ENCODE measurements around the gene ECEL1.
"Not testable (repeated sequence)": the region's sequence is repeated elsewhere in the genome, so short reads cannot be mapped to it uniquely, and the experiment has no call there.

ECEL1 gene

DNA sequence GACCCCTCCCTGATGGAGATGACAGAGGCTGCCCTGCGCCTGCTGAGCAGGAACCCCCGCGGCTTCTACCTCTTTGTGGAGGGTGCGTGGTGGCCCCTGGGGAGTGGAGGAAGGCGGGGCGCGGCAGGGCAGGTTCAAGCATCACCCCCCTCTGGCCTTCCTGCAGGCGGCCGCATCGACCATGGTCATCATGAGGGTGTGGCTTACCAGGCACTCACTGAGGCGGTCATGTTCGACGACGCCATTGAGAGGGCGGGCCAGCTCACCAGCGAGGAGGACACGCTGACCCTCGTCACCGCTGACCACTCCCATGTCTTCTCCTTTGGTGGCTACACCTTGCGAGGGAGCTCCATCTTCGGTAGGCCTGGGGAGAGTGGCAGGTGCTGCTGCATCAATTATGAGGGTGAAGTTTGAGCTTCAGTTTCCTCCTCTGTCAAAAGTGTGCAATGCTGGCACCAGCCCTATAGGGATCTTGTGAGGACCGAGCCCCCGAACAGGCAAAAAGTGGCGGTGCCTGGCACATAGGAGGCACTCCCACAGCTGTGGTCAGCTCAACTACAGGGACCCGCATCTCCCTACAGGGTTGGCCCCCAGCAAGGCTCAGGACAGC, 29.5 kb downstream of the ECEL1 start:
- DNase-seq, result no peak

DNA sequence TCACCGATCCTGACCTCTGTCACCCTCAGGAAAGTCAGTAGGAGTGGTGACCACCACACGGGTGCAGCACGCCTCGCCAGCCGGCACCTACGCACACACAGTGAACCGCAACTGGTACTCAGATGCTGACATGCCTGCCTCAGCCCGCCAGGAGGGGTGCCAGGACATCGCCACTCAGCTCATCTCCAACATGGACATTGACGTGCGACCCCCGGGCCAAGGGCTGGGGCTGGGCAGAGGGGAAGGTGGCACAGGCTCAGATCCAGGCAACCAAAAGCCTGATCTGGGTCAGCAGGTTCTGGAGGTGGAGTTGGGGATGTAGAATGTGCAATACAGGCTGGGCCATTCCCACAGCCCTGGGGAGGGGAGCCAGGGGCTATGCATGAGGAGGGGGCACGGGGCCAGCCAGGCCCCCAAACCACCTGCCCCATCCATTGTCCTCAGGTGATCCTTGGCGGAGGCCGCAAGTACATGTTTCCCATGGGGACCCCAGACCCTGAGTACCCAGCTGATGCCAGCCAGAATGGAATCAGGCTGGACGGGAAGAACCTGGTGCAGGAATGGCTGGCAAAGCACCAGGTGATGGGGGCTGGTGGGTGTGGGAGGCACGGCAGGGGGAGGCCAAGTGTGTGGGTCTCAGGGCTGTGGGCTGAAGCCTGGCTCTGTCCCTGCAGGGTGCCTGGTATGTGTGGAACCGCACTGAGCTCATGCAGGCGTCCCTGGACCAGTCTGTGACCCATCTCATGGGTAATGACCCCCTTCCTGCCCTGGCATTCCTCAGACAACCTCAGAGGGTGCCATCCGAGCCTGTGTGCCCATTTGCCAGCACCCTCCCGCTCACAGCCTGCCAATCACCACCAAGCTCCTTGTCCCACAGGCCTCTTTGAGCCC, 30.3 kb downstream of the ECEL1 start:
- DNase-seq, result no peak

DNA sequence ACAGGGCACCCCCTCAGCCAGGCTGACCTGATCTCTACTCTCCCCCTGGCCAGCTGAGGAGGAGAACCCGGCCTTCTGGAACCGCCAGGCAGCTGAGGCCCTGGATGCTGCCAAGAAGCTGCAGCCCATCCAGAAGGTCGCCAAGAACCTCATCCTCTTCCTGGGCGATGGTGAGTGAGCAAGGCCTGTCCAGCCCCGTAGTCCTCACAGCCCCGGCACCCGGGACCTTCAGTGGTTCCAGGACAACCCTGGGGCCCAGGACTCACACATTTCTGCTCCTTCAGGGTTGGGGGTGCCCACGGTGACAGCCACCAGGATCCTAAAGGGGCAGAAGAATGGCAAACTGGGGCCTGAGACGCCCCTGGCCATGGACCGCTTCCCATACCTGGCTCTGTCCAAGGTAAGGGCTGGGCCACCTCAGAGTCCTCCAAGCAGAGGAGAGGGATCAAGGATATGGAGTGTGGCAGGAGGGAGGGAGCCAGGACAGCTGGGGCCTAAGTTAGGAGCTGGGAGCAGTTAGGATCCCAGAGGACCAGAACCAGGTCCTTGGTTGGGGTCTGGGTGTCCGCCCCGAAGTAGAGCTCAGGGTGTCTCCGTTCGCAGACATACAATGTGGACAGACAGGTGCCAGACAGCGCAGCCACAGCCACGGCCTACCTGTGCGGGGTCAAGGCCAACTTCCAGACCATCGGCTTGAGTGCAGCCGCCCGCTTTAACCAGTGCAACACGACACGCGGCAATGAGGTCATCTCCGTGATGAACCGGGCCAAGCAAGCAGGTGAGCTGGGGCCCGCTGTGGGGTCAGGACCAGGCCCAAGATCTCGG, 31.1 kb downstream of the ECEL1 start:
- DNase-seq, result no peak

DNA sequence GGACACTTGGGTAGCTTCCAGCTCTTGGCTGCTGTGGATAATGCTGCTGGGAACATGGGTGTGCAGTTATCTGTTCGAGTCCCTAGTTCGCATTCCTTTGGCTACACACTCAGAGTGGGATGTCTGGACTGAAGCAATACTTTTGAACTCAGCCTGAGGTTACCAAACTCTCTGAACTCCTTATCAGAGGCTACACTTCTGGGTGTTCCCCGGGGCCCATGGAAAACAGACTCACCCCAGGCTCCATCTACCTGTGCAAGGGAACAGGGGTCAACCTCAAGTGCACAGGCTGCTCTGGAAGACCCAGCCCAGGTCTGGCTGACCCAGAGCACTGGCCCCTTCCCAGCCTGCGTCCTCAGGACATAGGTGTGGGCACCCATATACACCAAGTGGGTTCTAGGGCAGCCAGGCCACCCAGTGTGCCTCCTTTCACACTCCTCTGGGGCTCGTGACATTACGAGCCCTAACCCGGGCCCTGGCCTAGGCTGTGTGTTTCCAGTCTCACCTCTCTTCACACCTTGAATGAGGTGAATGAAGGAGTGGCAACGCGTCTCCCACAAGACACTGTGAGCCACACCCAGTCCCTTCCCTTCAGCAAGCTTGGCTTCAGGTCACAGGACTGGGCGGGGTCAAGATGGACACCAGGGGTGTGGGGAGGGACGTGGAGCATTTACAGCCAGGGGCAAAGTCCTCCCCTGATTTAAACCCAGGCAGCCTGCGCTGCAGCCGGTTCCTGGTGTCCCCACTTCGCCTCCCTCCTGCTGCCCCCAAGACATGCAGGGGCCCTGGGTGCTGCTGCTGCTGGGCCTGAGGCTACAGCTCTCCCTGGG, 32.0 kb downstream of the ECEL1 start, which contains the start of gene ALPI:
Gene ALPI (plus strand): TSS at position 728 of the 830 bp plus-strand sequence. CDS start 47 bp downstream, at position 775.
- DNase-seq, result no peak

DNA sequence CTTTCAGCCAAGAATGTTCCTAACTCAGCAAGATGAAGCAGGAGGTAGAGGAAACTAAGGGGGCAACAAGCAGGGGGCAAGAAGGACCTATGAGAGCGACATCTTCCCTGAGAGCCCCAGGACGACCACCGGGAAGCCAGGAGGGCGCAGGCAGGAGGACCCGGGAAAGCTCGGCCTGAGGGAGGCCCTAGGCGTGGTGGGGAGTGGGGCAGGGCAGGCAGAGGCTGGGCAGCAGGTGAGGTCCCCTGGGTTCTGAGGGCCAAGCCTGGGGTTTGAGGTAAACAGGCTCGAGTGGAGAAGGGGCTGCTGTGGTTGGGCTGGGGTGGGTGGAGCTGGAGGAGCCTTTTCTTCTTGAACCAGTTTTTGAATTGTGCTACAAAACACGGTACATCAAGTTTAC, 33.0 kb downstream of the ECEL1 start:
- DNase-seq, result no peak

DNA sequence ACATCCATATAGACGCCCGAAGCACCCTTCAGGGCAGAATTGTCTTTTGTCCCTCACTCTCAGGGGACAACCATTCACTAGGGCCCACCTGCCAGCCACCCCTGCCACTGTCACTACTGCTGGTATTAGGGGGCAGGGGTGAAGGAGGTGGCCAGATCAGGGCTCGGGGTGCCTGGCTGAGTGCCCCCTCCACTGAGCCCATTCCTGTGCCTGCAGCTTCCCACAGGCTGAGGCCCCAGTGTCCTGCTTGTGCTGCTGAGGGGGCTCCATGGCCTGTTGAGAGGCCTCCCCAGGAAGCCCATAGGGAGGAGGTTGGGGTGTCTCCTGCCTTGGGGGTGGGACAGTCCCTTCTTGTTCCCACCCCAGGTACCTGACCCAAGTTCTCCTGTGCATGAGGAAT, 36.0 kb downstream of the ECEL1 start:
- DNase-seq, result not testable (repeated sequence)

DNA sequence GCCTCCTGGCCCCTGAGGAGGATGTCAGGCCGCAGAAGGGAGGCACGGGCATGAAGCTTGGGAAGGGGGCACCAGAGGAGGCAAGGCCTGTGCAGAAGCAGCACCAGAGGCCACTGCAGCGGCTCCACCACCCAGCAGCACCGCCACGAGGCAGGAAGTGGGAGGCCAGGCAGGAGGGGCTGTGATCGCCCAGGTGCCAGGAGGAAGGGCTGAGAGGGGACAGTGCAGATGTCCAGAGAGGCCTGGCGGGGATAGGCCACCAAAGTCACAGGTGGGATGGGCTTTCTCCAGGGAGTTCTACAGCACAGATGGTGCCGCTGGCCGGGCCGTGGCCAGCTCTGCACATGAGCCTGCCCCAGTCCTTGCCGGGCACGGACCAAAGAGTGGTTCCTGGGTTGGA, 37.7 kb downstream of the ECEL1 start:
- DNase-seq, result no peak

DNA sequence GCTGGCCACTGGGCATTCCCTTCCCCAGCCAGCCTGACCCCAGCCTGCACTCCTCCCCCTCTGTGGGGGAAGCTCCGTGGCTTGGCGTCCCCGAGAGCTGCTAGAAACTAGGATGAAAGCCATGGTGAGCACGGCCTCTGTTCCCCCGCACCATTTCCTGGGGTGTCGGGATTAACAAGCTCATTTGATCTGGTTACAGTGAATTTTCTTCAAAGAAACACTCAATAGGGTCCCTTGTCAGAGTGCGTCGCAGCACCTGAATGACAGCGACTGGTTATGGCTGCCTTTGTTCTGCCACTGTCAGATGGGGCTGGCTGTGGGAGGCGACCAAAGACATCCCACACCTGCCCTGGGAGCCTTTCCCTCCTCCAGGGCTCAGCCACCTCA, 39.3 kb downstream of the ECEL1 start:
- DNase-seq, result no peak

DNA sequence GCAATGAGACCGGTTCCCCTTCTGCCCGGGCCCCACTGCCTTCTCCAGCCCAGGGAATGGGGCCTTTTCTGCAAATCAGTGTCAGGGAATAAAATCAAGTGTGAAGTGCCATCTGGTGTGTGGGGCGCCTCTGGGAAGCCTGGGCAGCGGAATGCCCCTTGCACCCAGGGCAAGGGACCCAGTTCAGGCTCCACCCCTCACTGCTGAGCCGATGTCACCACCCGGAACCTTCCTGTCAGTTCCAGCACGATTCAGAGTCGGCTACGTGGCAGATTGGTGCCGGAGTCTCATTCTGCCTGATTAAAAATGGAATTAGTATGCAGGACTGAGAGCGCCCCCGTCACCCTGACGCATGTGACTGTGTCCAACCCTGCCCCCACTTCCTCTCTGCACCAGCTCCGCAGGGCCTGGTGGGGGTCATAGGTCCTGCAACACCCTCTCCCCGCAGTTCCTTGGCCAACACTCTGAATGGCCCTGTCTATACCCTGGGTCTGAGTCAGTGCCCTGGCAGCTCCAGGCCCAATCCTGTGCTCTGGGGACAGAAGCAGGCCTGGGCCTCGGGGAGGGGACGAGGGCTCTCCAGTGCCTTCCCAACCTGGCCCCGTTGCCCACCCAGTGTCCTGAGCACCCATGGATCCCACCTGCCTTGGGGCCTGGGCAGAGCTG, 39.9 kb downstream of the ECEL1 start:
- DNase-seq, result no peak

DNA sequence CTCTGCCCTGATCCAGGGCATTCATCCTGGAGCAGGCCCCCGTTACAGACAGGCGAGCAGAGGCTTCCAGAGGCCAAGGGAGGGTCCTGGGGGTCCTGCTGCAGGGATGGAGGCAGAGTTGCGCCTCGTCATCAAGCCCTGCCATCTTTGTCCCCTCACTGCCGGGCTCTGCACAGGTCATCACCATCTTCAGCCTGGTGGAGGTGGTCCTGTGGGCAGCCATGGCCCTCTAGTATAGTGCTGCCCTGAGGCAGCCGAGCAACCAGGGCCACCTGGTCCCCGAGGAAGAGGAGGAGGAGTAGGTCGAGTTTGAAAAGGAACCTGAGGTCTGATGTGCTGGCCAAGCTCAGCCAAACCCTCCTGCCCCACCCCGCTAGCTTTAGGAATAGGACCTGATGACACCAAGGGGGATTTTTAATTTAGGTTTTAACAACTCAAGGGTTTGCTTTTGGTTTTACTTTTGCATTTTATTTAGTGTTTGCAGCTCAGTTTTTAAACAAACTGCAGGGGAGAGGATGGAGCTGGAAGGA, 40.5 kb downstream of the ECEL1 start:
- no peak for DNase-seq

DNA sequence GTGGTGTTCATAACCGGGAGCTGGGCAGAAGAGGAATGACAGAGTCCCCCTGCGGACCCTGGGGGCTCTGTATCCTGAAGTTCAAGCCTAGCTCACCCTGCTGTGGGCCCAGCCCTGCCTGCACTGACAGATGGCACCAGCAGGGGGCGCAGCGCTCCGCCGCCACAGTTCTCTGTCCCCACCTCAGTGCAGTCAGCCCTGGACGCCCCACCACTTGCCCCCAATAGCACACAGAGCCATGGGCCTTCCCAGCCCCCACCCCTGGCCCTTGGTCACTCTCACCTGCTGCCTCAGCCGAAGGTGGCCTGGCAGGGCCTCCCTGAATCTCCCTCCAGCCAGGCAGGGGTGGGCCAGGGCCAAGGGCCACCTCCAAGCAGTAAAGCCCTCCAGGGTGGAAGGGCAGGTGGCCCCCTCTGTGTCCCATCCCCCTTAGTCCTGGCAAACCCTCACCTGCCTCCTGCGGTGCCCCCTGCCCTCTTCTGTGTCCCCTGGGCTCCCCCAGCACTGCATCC, 41.3 kb downstream of the ECEL1 start:
- DNase-seq, result not testable (repeated sequence)

DNA sequence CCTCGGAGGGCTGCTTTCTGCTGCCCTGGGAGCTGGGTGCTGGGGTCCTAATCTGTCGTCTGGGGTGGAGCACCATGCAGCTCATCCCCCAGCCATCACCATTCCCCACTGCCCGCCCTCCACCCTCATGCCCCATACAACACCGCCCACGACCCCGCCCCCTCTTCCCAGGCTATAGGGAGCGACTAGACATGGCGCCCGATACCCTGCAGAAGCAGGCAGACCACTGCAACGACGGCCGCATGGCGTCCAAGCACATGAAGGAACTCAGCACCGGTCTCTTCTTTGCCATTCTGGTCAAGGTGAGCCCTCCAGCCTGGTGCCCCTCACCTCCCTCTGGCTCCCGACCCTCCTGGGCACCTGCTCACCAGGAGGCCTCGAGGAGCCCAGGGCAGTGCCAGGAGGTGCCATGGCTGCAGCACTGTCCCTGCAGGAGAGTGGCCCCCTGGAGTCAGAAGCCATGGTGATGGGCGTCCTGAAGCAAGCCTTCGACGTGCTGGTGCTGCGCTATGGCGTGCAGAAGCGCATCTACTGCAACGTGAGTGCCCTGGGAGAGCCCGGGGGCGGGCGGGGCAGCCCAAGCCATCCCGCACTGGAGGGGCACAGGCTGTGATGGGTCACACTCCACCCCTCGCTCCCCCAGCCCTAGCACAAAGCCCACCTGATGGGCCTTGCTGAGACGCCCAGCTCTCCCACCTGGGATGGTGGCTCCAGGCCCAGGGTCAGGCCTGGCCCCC, 42.3 kb downstream of the ECEL1 start:
- DNase-seq, result not testable (repeated sequence)

DNA sequence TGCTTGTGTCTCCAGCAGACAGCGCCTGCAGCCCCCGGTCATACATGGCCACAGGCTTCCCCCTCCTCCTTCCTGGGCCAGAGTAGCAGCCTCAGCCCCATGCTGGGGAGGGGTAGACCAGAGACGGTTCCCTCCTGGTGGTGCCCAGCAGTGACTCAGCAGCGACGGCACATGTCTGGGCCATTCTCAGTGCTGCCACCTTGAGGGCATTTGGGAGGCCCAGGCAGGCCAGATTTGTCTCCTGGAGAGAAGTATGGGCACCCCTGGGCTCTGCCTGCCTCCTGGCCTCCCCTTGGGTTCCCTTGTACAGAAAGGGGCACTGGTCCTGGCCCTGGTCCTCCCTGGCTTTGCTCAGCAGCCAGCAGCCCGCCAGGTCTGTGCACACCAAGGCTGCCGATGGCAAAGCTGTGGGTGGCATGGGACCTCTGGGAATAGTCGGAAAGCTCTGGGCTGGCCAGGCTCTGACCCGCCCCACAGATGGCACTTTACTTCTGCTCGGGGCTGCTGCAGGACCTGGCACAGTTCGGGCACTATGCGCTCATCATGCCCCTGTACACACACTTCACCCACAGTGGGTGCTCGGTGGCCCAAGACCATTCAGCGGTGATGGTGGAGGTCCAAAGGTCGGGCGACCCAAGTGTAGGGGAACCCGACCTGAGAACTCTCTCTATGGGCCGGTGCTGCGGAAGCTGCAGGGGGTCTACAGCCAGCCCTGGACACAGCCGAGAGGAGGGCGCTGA, 43.1 kb downstream of the ECEL1 start:
- no peak for DNase-seq

DNA sequence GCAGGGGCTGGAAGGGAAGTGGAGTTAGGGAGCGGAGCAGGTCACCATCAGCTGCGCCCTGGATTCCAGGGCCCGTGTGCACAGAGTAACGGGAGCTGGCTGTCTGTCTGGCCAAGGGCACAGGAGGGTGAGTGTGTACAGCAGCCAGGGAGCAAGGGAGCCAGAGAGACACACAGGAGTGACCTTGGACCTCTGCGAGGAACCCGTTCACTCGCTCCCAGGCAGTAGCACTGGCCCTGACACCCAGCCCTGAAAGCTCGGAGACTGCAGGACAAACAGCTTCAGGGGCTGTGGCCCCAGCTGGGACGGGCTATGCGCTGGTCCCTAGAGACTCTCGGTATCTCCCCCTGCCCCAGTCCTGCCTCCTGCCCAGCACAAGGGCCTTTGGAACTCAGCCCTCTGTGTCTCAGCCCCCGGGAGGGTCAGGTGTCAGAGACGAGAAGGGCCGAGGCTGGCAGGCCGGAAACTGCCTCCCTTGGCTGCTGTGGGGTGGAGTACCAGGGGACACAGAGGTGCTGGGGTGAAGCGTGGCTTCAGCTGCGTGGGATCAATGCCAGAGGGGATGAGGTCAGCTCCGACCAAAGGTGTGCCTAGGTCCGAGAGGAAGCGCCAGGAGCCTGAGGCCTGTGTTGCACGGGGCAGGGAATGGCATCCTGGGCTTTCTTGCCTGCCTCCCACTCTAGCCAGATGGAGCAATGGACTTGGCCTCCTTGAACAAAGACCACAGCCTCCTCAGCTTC, 43.8 kb downstream of the ECEL1 start:
- DNase-seq, result not testable (repeated sequence)

DNA sequence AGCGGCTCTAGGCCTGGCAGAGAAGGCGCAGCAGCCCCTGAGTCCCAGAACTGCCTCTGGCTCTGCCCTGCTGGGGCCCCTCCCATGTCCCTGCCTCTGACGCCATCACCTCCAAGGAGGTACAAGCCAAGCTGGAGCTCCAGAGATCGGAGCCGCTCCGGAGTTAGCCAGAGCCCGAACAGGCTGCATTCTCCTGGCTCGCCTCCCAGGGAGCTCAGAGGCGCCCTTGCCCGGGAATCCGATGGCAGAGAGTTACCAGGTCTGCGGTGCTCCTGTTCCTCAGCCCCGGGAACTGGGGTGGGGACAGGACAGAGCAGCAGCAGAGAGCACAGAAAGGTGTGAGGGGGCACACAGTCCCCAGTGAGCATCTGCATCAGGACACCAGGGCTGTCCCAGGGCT, 44.6 kb downstream of the ECEL1 start:
- DNase-seq, result not testable (repeated sequence)

DNA sequence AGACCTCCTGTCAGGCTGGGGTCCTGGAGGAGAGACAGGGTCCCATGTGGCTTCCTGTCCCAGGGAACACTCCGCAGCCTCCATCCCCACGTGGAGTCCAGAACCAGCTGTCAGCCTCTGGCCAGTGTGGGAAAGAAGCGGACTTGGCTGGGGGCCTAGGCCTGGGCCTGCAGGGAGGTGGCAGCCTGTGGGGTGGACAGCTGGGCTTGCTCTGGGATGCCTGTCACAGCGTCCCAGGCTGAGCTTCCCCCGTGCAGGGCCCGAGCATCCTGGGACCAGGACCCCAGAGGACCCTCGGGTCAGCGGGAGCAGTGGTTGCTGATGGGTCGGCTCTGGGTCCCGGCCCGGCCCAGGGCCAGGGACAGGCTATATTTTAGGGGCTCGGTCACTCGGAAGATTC, 45.2 kb downstream of the ECEL1 start:
- DNase-seq, result not testable (repeated sequence)

DNA sequence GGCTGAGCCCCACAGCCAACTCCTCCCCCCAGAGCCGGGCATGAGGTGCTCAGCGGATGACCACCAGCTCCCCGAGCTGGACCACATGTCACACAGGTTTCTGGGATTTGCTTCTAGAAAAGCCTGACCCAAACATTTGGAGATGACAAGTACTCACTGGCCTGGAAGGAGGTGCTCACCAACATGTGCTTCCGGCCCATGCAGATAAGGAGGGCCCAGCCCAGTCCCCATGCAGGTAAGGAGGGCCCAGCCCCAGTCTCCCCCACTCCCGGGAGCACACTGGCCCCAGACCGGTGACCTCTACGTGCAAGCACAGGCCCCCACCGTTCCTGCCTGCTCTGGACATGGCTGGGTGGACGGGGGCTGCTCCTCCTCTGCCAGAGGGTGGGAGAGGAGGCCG, 45.7 kb downstream of the ECEL1 start:
- DNase-seq, result not testable (repeated sequence)

DNA sequence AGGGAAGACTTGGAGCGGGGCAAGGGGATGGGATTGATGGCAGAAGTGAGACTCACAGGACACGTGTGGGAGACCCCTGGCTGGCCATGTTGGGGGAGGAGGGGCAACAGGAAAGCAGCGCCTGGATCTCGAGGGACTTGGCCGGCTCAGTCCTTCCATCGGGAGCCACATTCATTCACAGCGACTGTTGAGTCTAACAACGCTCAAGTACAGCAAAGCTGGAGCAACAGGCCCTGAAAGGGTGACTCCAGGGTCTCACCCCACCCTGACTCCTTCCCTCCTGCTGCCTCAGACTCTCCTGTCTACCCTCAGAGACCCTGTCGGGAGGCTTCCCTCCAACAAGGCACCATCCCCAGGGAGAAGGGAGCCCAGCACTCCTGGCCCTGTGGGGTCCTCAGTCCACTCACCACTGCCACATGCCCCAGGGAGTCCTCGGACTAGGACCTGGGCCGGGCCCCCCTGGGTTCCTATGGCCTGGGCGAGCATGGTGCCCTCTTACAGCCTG, 46.4 kb downstream of the ECEL1 start:
- DNase-seq, result no peak
